CD14-positive monocyte (primary cell): ENCODE measurements around the gene TRIM7. TPM values are rescaled to one million over a fixed set of nuclear protein-coding genes. Genes with fewer than 3 reads are reported as not detected.
A peak's percentile ranks its signal among the peaks of the same experiment; 100 is the strongest.

Experiments used
- DNase-seq, 3 donors: peaks; one replicate each; pipeline ENCODE4 v3.0.0-alpha.2; 2011 to 2022
- H2AFZ ChIP-seq: 2 replicates; pipeline ENCODE4 v1.6.0; 2012; ENCODE audit warnings: mild to moderate bottlenecking, low read depth, low read length, inconsistent platforms; ENCODE audit not compliant: insufficient read depth, poor library complexity, severe bottlenecking
- H3K27ac ChIP-seq, 2 donors: 1 replicate in 1 of 2; 2 replicates in 1 of 2; pipeline ENCODE4 v1.5.1; 2012 to 2013; ENCODE audit warnings: low read length in 2 of 2, control low read depth in 1 of 2, inconsistent platforms in 1 of 2, low read depth in 1 of 2, mild to moderate bottlenecking in 1 of 2
- H3K27me3 ChIP-seq, 2 donors: one replicate each; pipeline versions ENCODE4 v1.6.0 to v1.6.1; 2011 to 2013; ENCODE audit warnings: low read length in 2 of 2; ENCODE audit not compliant: control insufficient read depth in 2 of 2, insufficient read depth in 2 of 2
- H3K36me3 ChIP-seq, 2 donors: replicated peaks in 1 of 2; 1 replicate in 1 of 2; 2 replicates in 1 of 2; pipeline versions ENCODE4 v1.5.1 to v1.6.1; 2012 to 2013; ENCODE audit warnings: low read length in 2 of 2, control low read depth in 1 of 2, inconsistent platforms in 1 of 2, mild to moderate bottlenecking in 1 of 2; ENCODE audit not compliant: insufficient read depth in 2 of 2, control insufficient read depth in 1 of 2
- H3K4me1 ChIP-seq, 2 donors: 1 replicate in 1 of 2; 2 replicates in 1 of 2; pipeline versions ENCODE4 v1.5.1 to v1.6.1; 2012 to 2013; ENCODE audit warnings: low read length in 2 of 2, control low read depth in 1 of 2, inconsistent platforms in 1 of 2, mild to moderate bottlenecking in 1 of 2, moderate library complexity in 1 of 2; ENCODE audit not compliant: insufficient read depth in 2 of 2, control insufficient read depth in 1 of 2
- H3K4me2 ChIP-seq: replicated peaks from 2 replicates; pipeline ENCODE3; 2012; ENCODE audit warnings: low read length, moderate library complexity, mild to moderate bottlenecking; ENCODE audit not compliant: poor library complexity, severe bottlenecking; ENCODE audit errors: extremely low read depth
- H3K4me3 ChIP-seq, 3 experiments: fragments of 200-600 bp in 1 of 3; sonication (generic) in 1 of 3; replicated peaks in 1 of 3; 1 replicate in 2 of 3; 2 replicates in 1 of 3; pipeline ENCODE4 v1.5.1; 2011 to 2013; ENCODE audit warnings: low read length in 3 of 3, mild to moderate bottlenecking in 3 of 3, control low read depth in 2 of 3, low read depth in 2 of 3, inconsistent platforms in 1 of 3, moderate library complexity in 1 of 3
- H3K79me2 ChIP-seq: 2 replicates; pipeline ENCODE4 v1.6.0; 2012; ENCODE audit warnings: mild to moderate bottlenecking, control low read depth, inconsistent platforms, low read length, moderate library complexity; ENCODE audit not compliant: insufficient read depth
- H3K9ac ChIP-seq: 2 replicates; pipeline ENCODE4 v1.6.0; 2017; ENCODE audit warnings: low read length, mild to moderate bottlenecking; ENCODE audit not compliant: insufficient read depth, poor library complexity, severe bottlenecking
- H3K9me3 ChIP-seq, 2 donors: replicated peaks in 1 of 2; 1 replicate in 1 of 2; 2 replicates in 1 of 2; pipeline versions ENCODE4 v1.5.1 to v1.6.1; 2012 to 2013; ENCODE audit warnings: low read length in 2 of 2, control low read depth in 1 of 2; ENCODE audit not compliant: control insufficient read depth in 1 of 2, insufficient read depth in 1 of 2
- H4K20me1 ChIP-seq: 2 replicates; pipeline ENCODE4 v1.6.0; 2012; ENCODE audit warnings: mild to moderate bottlenecking, low read length, control low read depth, moderate library complexity; ENCODE audit not compliant: insufficient read depth
- H3K27ac Mint-ChIP-seq, 7 donors: one replicate each; pipeline ENCODE4 v1.8.0; 2020; ENCODE audit warnings: mild to moderate bottlenecking in 7 of 7, mixed read lengths in 7 of 7, moderate library complexity in 6 of 7, inconsistent platforms in 2 of 7
- H3K27me3 Mint-ChIP-seq, 3 donors: one replicate each; pipeline ENCODE4 v1.8.0; 2021 to 2022; ENCODE audit warnings: low read depth in 3 of 3, mild to moderate bottlenecking in 3 of 3, mixed read lengths in 3 of 3, moderate library complexity in 3 of 3, inconsistent platforms in 1 of 3
- H3K36me3 Mint-ChIP-seq, 2 donors: one replicate each; pipeline ENCODE4 v1.8.0; 2020; ENCODE audit warnings: mixed read lengths in 2 of 2, inconsistent platforms in 1 of 2, mild to moderate bottlenecking in 1 of 2
- H3K4me1 Mint-ChIP-seq: one replicate; pipeline ENCODE4 v1.8.0; 2020; ENCODE audit warnings: mild to moderate bottlenecking, mixed read lengths
- H3K4me3 Mint-ChIP-seq, 2 donors: one replicate each; pipeline ENCODE4 v1.8.0; 2020; ENCODE audit warnings: mild to moderate bottlenecking in 2 of 2, mixed read lengths in 2 of 2, moderate library complexity in 1 of 2
- H3K9me3 Mint-ChIP-seq, 7 donors: one replicate each; pipeline ENCODE4 v1.8.0; 2020 to 2022; ENCODE audit warnings: mixed read lengths in 7 of 7, mild to moderate bottlenecking in 6 of 7, moderate library complexity in 6 of 7, inconsistent platforms in 2 of 7
- CTCF ChIP-seq: fragments of 200-600 bp; IDR thresholded peaks from one replicate; pipeline ENCODE4 v1.8.0; 2022; ENCODE audit warnings: antibody characterized with exemption, mild to moderate bottlenecking
- WGBS: methylation state at CpG from one replicate; pipeline ENCODE4 v1.1.5; 2013; ENCODE audit warnings: missing lambda C conversion rate; ENCODE audit not compliant: insufficient coverage; 5-methylcytosine and 5-hydroxymethylcytosine counted together
- intact Hi-C, 2 donors: fragments of 100-400 bp; cut with micrococcal nuclease; formaldehyde crosslinking; loops; one replicate each; pipeline versions ENCODE4 v1.15.0 to v1.15.1; 2023
- polyA plus RNA-seq, 3 donors: library from polyadenylated mRNA; depleted of rRNA in 1 of 3; unstranded in 2 of 3; stranded (reverse) in 1 of 3; fragments of 300-500 nt in 2 of 3; fragments of >200 nt in 1 of 3; fragmentation: Illumina TruSeq in 2 of 3; gene quantifications; 1 replicate in 2 of 3; 2 replicates in 1 of 3; pipeline ENCODE4 v1.2.3, GENCODE V29; 2012 to 2021

The TRIM7 gene
- polyA plus RNA-seq, 3 donors = 9.5 to 12.8 (median 10.3) TPM

- peak overlapping the region in 4 of 7 donors; percentile 2 to 81 (median 60) for H3K27ac Mint-ChIP-seq
- H3K36me3 ChIP-seq = no peaks in the 10 kb centered on the region
- peak overlapping the region; percentile 73 for H3K4me2 ChIP-seq
- peaks cover 0 to 20% of the 10 kb centered on the region in 2 donors for H3K9me3 ChIP-seq
- H3K27ac ChIP-seq = no peak overlapping the region
- peak in 2 of 3 donors; percentile 34 to 41 for DNase-seq
- H3K9ac ChIP-seq = no peak overlapping the region
- 6% methylated on average over 39 of the region's 50 CpGs for WGBS
- H3K4me3 ChIP-seq = peak overlapping the region in 2 of 3 experiments; percentile 23 to 64
- H3K27me3 Mint-ChIP-seq = peaks cover 70 to 87% (median 73%) of the 10 kb centered on the region in 3 donors
- H3K4me3 Mint-ChIP-seq = peak overlapping the region; percentile 78 to 96
- no peaks in the 10 kb centered on the region for H4K20me1 ChIP-seq
- H3K79me2 ChIP-seq = no peaks in the 10 kb centered on the region
- H3K27me3 ChIP-seq = peaks cover 37 to 75% of the 10 kb centered on the region in 2 donors
- intact Hi-C loops = no loop called here
- peaks cover 17 to 25% of the 10 kb centered on the region in 2 donors for H3K4me1 ChIP-seq
- TF ChIP-seq CTCF = no peak
- peak overlapping the region; percentile 65 for H2AFZ ChIP-seq
- peaks cover 33% of the 10 kb centered on the region for H3K4me1 Mint-ChIP-seq
- peaks cover 4 to 14% of the 10 kb centered on the region in 2 donors for H3K36me3 Mint-ChIP-seq
- H3K9me3 Mint-ChIP-seq = peaks cover 0 to 27% (median 18%) of the 10 kb centered on the region in 7 donors
Observed at GRCh38 chr5:181173420-181174342, 31.3 kb downstream of the TRIM7 start.

GRCh38 chr5:181173027-181173419 lies 32.0 kb downstream of the TRIM7 start:
- Mint-ChIP-seq H3K36me3 (peaks cover 4 to 14% of the 10 kb centered on the region in 2 donors), H3K4me3 (peak overlapping the region; percentile 78 to 96), H3K9me3 (peaks cover 0 to 29% (median 19%) of the 10 kb centered on the region in 7 donors), H3K27ac (peak overlapping the region in 5 of 7 donors; percentile 2 to 81 (median 44)), H3K27me3 (peaks cover 76 to 88% (median 80%) of the 10 kb centered on the region in 3 donors), H3K4me1 (peaks cover 34% of the 10 kb centered on the region)
- H2AFZ ChIP-seq = peak overlapping the region; percentile 65
- no peak for TF ChIP-seq CTCF
- intact Hi-C loops = no loop called here
- no peaks in the 10 kb centered on the region for H4K20me1 ChIP-seq
- peak overlapping the region; percentile 73 for H3K4me2 ChIP-seq
- no peak overlapping the region for H3K9ac ChIP-seq
- no peaks in the 10 kb centered on the region for H3K79me2 ChIP-seq
- peaks cover 43 to 82% of the 10 kb centered on the region in 2 donors for H3K27me3 ChIP-seq
- no peaks in the 10 kb centered on the region for H3K36me3 ChIP-seq
- peak; percentile 21 to 87 (median 60) for DNase-seq
- 0% methylated on average over 9 of the region's 11 CpGs for WGBS
- peak overlapping the region in 2 of 3 experiments; percentile 23 to 64 for H3K4me3 ChIP-seq
- H3K4me1 ChIP-seq = peaks cover 17 to 25% of the 10 kb centered on the region in 2 donors
- peaks cover 0 to 27% of the 10 kb centered on the region in 2 donors for H3K9me3 ChIP-seq
- no peak overlapping the region for H3K27ac ChIP-seq
